SU-DHL-6 (cell line): ENCODE data around the gene FYB1.

Experiments used
- H2AFZ ChIP-seq: fragments of 200-600 bp; sonication (generic); 2 replicates; pipeline ENCODE4 v1.6.1; 2014; ENCODE audit warnings: low read depth, mild to moderate bottlenecking, moderate library complexity, mixed read lengths, antibody characterized with exemption, low read length; ENCODE audit not compliant: severe bottlenecking
- H3F3A ChIP-seq: fragments of 200-600 bp; shearing (Covaris generic); 2 replicates; pipeline ENCODE4 v1.6.0; 2016; ENCODE audit warnings: antibody characterized with exemption, mild to moderate bottlenecking; ENCODE audit not compliant: insufficient read depth
- H3K27ac ChIP-seq: fragments of 200-600 bp; sonication (generic); 2 replicates; pipeline ENCODE4 v1.5.1; 2016; ENCODE audit warnings: low read depth, mild to moderate bottlenecking, low read length, moderate library complexity, mixed read lengths
- H3K27me3 ChIP-seq: fragments of 200-600 bp; sonication (generic), shearing (Covaris generic); 2 replicates; pipeline ENCODE4 v1.6.0; 2014; ENCODE audit warnings: mild to moderate bottlenecking, low read length
- H3K36me3 ChIP-seq: fragments of 200-600 bp; sonication (generic); 2 replicates; pipeline ENCODE4 v1.6.1; 2014; ENCODE audit warnings: mild to moderate bottlenecking, low read length, mixed read lengths
- H3K4me2 ChIP-seq: fragments of 300-600, 200-600 bp; shearing (Covaris generic), sonication (generic); 2 replicates; pipeline ENCODE4 v1.6.0; 2014; ENCODE audit warnings: low read length, low read depth, mild to moderate bottlenecking; ENCODE audit not compliant: poor library complexity, severe bottlenecking
- H3K4me3 ChIP-seq: fragments of 200-600 bp; sonication (generic); 2 replicates; pipeline ENCODE4 v1.5.1; 2014; ENCODE audit warnings: antibody characterized with exemption, low read length, mild to moderate bottlenecking, mixed read lengths; ENCODE audit not compliant: insufficient read depth, poor library complexity, severe bottlenecking
- H3K79me2 ChIP-seq: fragments of 200-600 bp; sonication (generic); 2 replicates; pipeline ENCODE4 v1.6.1; 2014; ENCODE audit warnings: mild to moderate bottlenecking, low read length, moderate library complexity; ENCODE audit not compliant: insufficient read depth
- H3K9ac ChIP-seq: fragments of 200-600 bp; sonication (generic); 2 replicates; pipeline ENCODE4 v1.7.0; 2014; ENCODE audit warnings: mild to moderate bottlenecking, low read length
- H3K9me2 ChIP-seq: fragments of 200-600 bp; sonication (generic); replicated peaks from 2 replicates; pipeline ENCODE4 v1.6.1; 2014; ENCODE audit warnings: low read length; ENCODE audit not compliant: insufficient read depth
- H3K9me3 ChIP-seq: fragments of 200-600 bp; sonication (generic); 2 replicates; pipeline ENCODE4 v1.6.1; 2014; ENCODE audit warnings: low read length, mixed read lengths; ENCODE audit not compliant: insufficient read depth
- H4K20me1 ChIP-seq: fragments of 200-600 bp; sonication (generic); 2 replicates; pipeline ENCODE4 v1.6.1; 2014; ENCODE audit warnings: low read depth, mild to moderate bottlenecking, antibody characterized with exemption, low read length, moderate library complexity, mixed read lengths
- EZH2phosphoT487 ChIP-seq: fragments of 200-600 bp; sonication (generic), shearing (Covaris generic); conservative IDR thresholded peaks from 2 replicates; pipeline ENCODE4 v1.6.1; 2018; ENCODE audit warnings: mild to moderate bottlenecking, antibody characterized with exemption, low read length, moderate library complexity, mixed read lengths
- TF ChIP-seq, protein P1 (sequence below): fragments of 200-600 bp; sonication (generic); IDR thresholded peaks from one replicate; pipeline ENCODE4 v1.5.1; 2017; ENCODE audit warnings: antibody characterized with exemption, mild to moderate bottlenecking, low read length, moderate library complexity; ENCODE audit not compliant: insufficient read depth, poor library complexity, severe bottlenecking

The FYB1 gene

DNA sequence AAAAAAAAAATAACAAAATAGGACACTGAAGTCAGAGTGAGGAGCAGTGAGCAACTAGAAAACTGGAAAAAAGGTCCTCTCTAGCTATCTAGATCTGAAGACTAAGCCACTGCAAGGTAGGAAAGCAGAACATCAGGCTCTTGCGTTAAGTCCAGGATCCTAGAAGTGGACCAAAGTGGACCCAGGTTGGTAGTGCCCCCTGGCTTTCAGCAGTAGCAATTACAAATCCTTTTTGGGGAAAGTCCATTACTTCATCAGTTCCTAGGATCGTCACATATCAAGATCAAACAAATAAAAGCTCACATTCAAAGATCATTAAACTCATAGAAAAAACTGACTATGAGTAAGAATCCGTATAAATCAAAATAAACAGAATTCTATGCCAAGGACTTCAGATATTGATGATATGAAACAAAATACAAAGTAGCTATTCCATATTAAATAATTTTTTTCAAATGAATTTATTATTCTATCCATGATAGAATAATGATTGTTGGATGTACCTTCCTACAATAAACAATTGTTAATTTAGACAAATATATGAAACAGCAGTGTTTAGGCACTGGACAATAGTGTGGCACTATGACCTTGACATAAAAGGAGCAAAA, 138.7 kb downstream of the FYB1 start:
- Histone ChIP-seq H3K36me3 (no peaks in the 10 kb centered on the region), H3K4me3 (no peak overlapping the region), H3K27me3 (no peaks in the 10 kb centered on the region), H3F3A (peaks cover 19% of the 10 kb centered on the region; the same call in 1 of the 2 replicates), H3K4me2 (no peak overlapping the region), H3K9ac (no peak overlapping the region), H3K79me2 (no peaks in the 10 kb centered on the region), H4K20me1 (no peaks in the 10 kb centered on the region), H3K9me3 (no peaks in the 10 kb centered on the region), H3K27ac (no peak overlapping the region), H3K9me2 (no peaks in the 10 kb centered on the region), H2AFZ (no peak overlapping the region)
- TF ChIP-seq, protein P1, sequence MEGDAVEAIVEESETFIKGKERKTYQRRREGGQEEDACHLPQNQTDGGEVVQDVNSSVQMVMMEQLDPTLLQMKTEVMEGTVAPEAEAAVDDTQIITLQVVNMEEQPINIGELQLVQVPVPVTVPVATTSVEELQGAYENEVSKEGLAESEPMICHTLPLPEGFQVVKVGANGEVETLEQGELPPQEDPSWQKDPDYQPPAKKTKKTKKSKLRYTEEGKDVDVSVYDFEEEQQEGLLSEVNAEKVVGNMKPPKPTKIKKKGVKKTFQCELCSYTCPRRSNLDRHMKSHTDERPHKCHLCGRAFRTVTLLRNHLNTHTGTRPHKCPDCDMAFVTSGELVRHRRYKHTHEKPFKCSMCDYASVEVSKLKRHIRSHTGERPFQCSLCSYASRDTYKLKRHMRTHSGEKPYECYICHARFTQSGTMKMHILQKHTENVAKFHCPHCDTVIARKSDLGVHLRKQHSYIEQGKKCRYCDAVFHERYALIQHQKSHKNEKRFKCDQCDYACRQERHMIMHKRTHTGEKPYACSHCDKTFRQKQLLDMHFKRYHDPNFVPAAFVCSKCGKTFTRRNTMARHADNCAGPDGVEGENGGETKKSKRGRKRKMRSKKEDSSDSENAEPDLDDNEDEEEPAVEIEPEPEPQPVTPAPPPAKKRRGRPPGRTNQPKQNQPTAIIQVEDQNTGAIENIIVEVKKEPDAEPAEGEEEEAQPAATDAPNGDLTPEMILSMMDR = peak; percentile 73
- no peak for TF ChIP-seq EZH2phosphoT487

GRCh38 chr5:39080168-39080567, 139.2 kb downstream of the FYB1 start:
- no peak overlapping the region for H3K27ac ChIP-seq
- H3K36me3 ChIP-seq = no peaks in the 10 kb centered on the region
- H3K4me2 ChIP-seq = no peak overlapping the region
- no peaks in the 10 kb centered on the region for H3K9me2 ChIP-seq
- H3K9me3 ChIP-seq = no peaks in the 10 kb centered on the region
- H2AFZ ChIP-seq = no peak overlapping the region
- no peak for TF ChIP-seq EZH2phosphoT487
- TF ChIP-seq, protein P1 = no peak
- no peak overlapping the region for H3K4me3 ChIP-seq
- peaks cover 19% of the 10 kb centered on the region; the same call in 1 of the 2 replicates for H3F3A ChIP-seq
- no peaks in the 10 kb centered on the region for H3K27me3 ChIP-seq
- no peak overlapping the region for H3K9ac ChIP-seq
- no peaks in the 10 kb centered on the region for H4K20me1 ChIP-seq
- no peaks in the 10 kb centered on the region for H3K79me2 ChIP-seq

GRCh38 chr5:39079147-39079546, 140.2 kb downstream of the FYB1 start:
- Histone ChIP-seq H3K27ac (no peak overlapping the region), H2AFZ (no peak overlapping the region), H3K9me3 (no peaks in the 10 kb centered on the region), H3K9me2 (no peaks in the 10 kb centered on the region), H4K20me1 (no peaks in the 10 kb centered on the region), H3K4me2 (no peak overlapping the region), H3K4me3 (no peak overlapping the region), H3K27me3 (no peaks in the 10 kb centered on the region), H3K9ac (no peak overlapping the region), H3F3A (peaks cover 19% of the 10 kb centered on the region; the same call in 1 of the 2 replicates), H3K79me2 (no peaks in the 10 kb centered on the region), H3K36me3 (no peaks in the 10 kb centered on the region)
- TF ChIP-seq, protein P1 = no peak
- TF ChIP-seq EZH2phosphoT487 = no peak
